ENCODE results near the gene NXNL1. TPM values are rescaled to one million over a fixed set of nuclear protein-coding genes. Genes with fewer than 3 reads are reported as not detected.
A peak's percentile ranks its signal among the peaks of the same experiment; 100 is the strongest.

The NXNL1 gene
- polyA plus RNA-seq, 1 donor = not detected

DNA sequence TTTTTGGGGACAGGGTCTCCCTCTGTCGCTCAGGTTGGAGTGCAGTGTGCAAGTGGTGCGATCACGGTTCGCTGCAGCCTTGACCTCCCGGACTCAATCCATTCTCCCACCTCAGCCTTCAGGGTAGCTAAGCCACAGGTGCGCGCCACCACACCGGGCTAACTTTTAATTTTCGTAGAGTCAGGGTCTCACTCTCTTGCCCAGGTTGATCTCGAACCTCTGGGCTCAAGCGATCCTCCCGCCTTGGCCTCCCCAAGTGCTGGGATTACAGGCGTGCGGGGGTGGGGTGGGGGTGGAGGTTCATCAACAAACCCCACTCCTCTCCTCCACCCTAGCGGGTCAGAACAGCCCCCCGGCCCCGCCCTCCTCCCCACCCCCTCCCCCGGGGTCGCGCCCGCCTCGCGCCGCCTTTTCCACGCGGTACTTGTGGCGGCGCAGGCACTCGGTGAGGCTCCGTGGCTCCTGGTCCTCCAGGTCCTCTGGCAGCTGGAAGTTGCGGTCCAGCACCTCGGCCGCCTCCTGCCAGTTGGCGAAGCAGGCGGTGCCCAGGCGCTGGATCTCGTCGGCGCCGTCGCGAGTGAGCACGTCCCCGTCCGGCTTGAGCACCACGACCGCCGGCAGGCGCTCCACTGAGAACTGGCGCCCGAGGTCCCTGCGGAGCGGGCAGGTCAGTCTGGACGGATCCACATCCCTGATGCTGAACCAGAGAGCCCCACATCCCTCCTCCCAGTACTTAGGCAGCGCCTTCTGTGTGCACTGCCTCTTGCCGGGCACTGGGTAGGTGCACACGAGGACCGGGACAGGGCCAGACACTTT, 5.2 kb downstream of the NXNL1 start:
- DNase-seq (ENCODE audit: low read depth) = no peak

DNA sequence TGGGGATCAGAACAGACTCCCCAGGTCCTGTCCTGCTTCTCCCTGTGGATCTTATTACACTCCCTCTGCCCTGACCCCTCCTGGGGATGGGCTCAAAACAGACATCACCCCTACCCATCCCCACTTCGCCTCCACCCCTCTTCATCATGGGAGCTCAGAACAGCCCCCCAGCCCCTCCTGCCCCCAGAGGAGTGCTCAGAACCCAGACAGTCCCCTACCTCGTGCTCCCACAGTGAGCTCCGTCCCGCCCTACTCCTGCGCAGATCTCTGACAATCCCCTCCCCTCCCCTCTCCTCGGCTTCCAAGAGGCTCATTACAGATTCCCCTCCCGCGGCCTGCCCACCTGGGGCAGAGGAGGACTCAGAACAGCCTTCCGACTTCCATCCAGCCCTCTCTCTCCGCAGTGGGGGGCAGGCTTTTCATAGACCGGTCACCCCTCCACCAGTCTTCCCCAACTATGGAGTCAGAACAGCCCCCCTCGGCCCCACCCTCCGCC, 6.1 kb downstream of the NXNL1 start:
- DNase-seq (ENCODE audit: low read depth) = no peak

- DNase-seq (ENCODE audit: low read depth) = no peak
Observed at GRCh38 chr19:17451820-17452219, 8.9 kb downstream of the NXNL1 start.

- no peak for DNase-seq (ENCODE audit: low read depth)
Observed at GRCh38 chr19:17450264-17451075, 10.3 kb downstream of the NXNL1 start.

DNA sequence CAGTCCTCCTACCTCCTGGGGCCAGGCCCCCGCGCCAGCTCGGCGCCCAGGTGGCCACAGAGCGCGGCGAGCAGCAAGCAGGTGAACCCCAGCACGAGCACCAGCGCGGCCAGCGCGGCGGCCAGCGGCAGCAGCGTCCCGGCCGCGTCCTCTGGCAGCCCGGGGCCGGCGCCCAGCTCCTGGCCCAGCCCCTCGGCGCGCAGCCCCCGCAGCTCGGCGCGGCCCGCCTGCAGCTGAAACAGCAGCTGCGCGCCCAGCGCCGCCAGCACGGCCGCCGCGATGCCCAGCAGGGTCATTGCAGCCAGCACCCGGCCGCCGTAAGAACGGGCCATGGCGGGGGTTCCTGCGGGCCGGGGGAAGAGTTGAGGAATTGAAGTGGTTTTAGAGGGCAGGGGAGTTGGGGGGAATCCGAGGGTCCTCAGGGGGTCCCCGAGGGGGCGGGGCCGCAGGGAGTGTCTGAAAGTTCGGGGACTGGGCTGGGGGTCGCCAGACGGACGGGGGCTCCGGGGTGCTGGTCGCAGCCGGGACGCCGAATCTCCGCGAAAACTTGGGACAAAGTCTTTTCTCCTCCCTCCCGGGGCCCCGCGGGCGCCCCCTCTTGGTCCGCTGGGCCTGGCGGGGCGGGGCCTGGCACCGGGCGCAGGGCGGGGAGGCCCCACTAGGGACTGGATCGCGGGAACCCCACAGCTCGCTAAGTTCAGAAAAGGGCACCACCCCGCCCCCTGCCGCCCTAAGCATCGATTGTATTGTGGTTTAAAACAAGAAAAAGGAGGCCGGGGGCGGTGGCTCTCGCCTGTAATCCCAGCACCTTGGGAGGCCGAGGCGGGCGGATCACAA, 12.4 kb downstream of the NXNL1 start, which contains the start of gene TMEM221:
Gene TMEM221, minus strand, starts transcription at position 538 of the 837 bp plus-strand sequence. Its CDS starts 206 bp downstream, at position 332.
- DNase-seq (ENCODE audit: low read depth) = no peak

DNA sequence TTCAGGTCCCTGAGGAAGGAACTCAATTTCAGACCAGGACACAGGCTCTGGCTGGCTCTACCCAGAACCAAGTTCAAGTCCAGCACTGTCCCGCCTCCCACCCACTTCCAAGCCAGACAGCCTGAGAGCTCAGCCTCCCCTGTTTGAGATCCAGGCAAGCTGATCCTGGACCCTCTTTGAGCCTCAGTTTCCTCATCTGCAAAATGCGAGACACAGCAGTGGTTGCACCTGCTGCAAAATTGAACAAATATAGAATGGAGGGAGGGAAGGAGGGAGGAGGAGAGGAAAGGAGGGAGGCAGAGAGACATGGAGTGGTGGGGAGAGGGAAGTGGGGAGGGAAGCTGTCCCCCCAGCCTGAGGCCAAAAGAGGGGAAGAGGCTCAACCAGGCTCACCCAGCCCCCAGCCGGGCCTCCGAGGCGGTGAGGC, 13.0 kb downstream of the NXNL1 start:
- no peak for DNase-seq (ENCODE audit: low read depth)

DNA sequence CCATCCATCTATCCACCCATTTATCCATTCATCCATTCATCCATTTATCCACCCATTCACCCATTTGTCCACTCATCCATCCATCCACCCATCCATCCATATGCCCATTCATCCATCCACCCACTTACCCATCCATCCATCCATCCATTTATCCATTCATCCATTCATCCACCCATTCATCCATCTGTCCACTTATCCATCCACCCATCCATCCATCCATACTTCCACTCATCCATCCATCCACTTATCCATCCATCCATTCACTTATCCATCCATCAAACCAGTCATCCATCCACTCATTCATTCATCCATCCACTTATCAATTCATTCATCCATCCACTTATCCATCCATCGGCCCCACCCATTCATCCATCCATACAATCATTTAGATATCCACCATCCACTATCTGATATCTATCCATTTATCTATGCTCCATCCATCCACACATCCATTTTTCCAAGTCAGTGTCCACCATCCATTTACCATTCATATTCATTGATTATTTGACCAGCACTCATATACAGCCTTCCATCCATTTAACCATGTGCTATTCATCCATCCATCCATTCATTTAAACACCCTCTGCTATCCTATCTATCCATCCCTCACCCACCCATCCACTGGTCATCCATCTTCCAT, 15.1 kb downstream of the NXNL1 start:
- no peak for DNase-seq (ENCODE audit: low read depth)

DNA sequence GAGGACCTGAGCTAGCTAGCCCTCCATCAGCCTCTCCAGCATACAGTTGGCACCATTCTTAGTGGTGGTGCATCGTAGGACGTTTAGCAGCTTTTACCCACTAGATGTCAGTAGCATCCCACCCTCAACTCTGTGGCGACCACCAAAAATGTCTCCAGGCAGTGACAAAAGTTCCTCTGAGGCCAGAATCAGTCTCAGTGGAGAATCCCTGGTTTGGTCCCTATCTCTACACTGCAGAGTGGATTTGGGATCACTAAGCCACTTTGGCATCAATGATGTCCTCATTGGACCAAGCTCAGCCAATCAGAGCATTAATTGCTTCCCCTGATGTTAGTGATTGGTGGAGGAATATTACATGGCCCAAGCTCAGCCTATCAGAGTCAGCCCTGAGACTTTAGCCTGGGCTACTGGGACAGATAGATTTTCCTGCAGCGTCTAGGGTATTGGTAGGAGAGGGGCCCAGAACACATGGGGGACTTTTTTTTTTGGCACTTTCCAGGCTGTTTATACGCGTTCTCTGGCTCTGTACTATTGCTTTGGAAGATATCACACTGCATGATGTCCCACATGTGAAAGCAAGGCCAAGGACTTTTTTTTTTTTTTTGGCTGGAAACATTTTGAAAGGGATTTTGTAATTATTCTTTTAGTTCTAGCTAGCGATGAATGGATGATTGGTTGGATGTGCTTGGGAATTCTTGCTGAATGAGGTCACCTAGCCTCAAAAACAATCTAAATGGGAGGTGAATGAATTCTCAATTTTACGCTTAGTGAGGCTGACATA, 19.3 kb downstream of the NXNL1 start:
- DNase-seq (ENCODE audit: low read depth) = peak; percentile 82

- no peak for DNase-seq (ENCODE audit: low read depth)
Observed at GRCh38 chr19:17436874-17437267, 23.9 kb downstream of the NXNL1 start.

- DNase-seq (ENCODE audit: low read depth) = no peak
Observed at GRCh38 chr19:17436094-17436873, 24.4 kb downstream of the NXNL1 start.

DNA sequence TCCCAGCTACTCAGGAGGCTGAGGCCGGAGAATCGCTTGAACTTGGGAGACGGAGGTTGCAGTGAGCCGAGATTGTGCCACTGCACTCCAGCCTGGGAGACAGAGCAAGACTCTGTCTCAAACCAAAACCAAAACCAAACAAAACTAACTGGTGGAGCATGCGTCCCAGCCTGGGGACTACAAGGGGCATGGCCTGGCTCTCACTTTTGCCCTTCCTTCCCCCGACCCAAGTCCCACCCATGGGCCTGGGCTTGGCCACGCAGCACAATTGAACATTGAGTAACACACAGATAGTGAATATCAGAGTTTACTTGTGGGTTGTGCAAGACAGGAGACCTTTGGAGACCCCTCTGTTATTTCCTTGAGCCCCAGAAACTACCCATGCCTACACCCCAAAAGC, 25.5 kb downstream of the NXNL1 start:
- no peak for DNase-seq (ENCODE audit: low read depth)

- DNase-seq (ENCODE audit: low read depth) = no peak
Observed at GRCh38 chr19:17431417-17431816, 29.3 kb downstream of the NXNL1 start.

- no peak for DNase-seq (ENCODE audit: low read depth)
Observed at GRCh38 chr19:17429641-17430113, 31.0 kb downstream of the NXNL1 start.

DNA sequence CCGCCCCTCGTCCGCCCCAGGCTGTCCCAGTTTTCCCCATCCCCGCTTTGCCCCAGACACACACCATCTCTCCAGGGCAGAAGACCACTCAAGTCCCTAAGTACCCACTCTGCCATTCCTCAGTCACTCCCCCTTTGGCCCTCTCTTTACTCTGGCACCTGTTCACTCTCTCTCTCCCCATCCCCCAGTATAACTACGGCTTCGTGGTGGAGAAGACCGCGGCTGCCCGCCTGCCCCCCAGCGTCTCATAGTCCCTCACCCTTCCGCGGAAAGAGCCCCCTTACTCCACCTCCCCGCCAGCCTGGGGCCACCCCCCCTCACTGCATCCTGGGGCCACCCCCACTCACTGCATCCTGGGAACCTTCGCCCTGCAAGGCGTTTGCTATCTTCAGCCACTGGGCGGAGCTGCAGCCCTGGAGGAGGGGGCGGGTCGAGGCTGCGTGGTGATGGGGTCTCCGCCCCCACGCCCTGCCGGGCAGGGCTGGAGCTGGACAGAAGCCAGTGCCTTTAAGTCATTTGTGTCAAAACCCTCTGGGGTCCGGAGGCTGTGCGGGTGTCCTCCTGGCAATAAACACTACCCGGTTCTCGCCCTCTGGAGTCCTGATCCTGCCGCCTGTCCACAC, 35.9 kb downstream of the NXNL1 start:
- DNase-seq (ENCODE audit: low read depth) = no peak

GRCh38 chr19:17423429-17424208, 37.1 kb downstream of the NXNL1 start:
- no peak for DNase-seq (ENCODE audit: low read depth)

GRCh38 chr19:17421942-17422341, 38.8 kb downstream of the NXNL1 start:
- DNase-seq (ENCODE audit: low read depth) = no peak

GRCh38 chr19:17420475-17420924, 40.2 kb downstream of the NXNL1 start:
- no peak for DNase-seq (ENCODE audit: low read depth)
